PC-9 (cell line): ENCODE data around the gene SLC37A2. TPM values are rescaled to one million over a fixed set of nuclear protein-coding genes. Genes with fewer than 3 reads are reported as not detected.

Source experiments
- BruUV-seq: library from RNA; stranded (reverse); fragments of 400-500 nt; replicated peaks from 2 replicates; lab custom pipeline; 2021; lab: Mats Ljungman, UMichigan
- CTCF ChIA-PET: fragments of 300-600 bp; sonication (Branson Sonifier 250); formaldehyde crosslinking; loops from one replicate; lab custom pipeline; 2022; ENCODE audit warnings: antibody characterized with exemption; lab: Charles Lee
- POLR2A ChIA-PET: fragments of 300-600 bp; sonication (Branson Sonifier 250); formaldehyde crosslinking; loops from one replicate; lab custom pipeline; 2022; ENCODE audit warnings: antibody characterized with exemption; ENCODE audit not compliant: unreplicated experiment; lab: Charles Lee
- DNase-seq, 2 experiments: peaks; one replicate each; pipeline versions ENCODE4 v3.0.0 to v3.0.0-alpha.2; 2015 to 2022; ENCODE audit warnings: mixed read lengths in 1 of 2
- H2AFZ ChIP-seq: fragments of 200-600 bp; sonication (generic); 2 replicates; pipeline ENCODE4 v1.8.1; 2017; ENCODE audit warnings: antibody characterized with exemption
- H3F3A ChIP-seq: fragments of 200-600 bp; sonication (generic); 2 replicates; pipeline ENCODE4 v1.8.1; 2017; ENCODE audit warnings: antibody characterized with exemption, mild to moderate bottlenecking, low read depth; ENCODE audit not compliant: insufficient read depth
- H3K27ac ChIP-seq: fragments of 200-600 bp; sonication (generic); 2 replicates; pipeline ENCODE4 v1.6.1; 2016; ENCODE audit warnings: mixed run types
- H3K27me3 ChIP-seq: fragments of 200-600 bp; sonication (generic); 2 replicates; pipeline ENCODE4 v1.6.1; 2016; ENCODE audit warnings: low read depth, mixed run types; ENCODE audit not compliant: insufficient read depth
- H3K36me3 ChIP-seq: fragments of 200-600 bp; sonication (generic); 2 replicates; pipeline ENCODE4 v1.6.1; 2016; ENCODE audit warnings: low read depth, mixed run types
- H3K4me1 ChIP-seq: fragments of 200-600 bp; sonication (generic); replicated peaks from 2 replicates; pipeline ENCODE4 v1.6.1; 2016; ENCODE audit warnings: mixed run types; ENCODE audit not compliant: insufficient read depth
- H3K4me2 ChIP-seq: fragments of 200-600 bp; sonication (generic); 2 replicates; pipeline ENCODE4 v1.6.1; 2017; ENCODE audit warnings: mixed run types
- H3K4me3 ChIP-seq: fragments of 200-600 bp; sonication (generic); 2 replicates; pipeline ENCODE4 v1.6.1; 2016; ENCODE audit warnings: mixed run types
- H3K79me2 ChIP-seq: fragments of 200-600 bp; sonication (generic); 2 replicates; pipeline ENCODE4 v1.6.1; 2017; ENCODE audit warnings: low read depth, mixed run types
- H3K9me2 ChIP-seq: fragments of 200-600 bp; sonication (generic); 2 replicates; pipeline ENCODE4 v1.8.1; 2017; ENCODE audit warnings: mild to moderate bottlenecking; ENCODE audit not compliant: insufficient read depth
- H3K9me3 ChIP-seq: fragments of 200-600 bp; sonication (generic); 2 replicates; pipeline ENCODE4 v1.8.1; 2016; ENCODE audit warnings: low read depth; ENCODE audit not compliant: insufficient read depth
- H4K20me1 ChIP-seq: fragments of 200-600 bp; sonication (generic); 2 replicates; pipeline ENCODE4 v1.8.1; 2017; ENCODE audit not compliant: insufficient read depth
- EZH2 ChIP-seq: fragments of 200-600 bp; sonication (generic); IDR thresholded peaks from 2 replicates; pipeline ENCODE4 v1.8.0; 2017; ENCODE audit warnings: antibody characterized with exemption, low read depth
- intact Hi-C: fragments of 100-400 bp; cut with micrococcal nuclease; formaldehyde crosslinking; loops from one replicate; pipeline ENCODE4 v1.10.0; 2022; ENCODE audit not compliant: unreplicated experiment
- total RNA-seq: library from RNA; stranded (reverse); gene quantifications from 2 replicates; pipeline ENCODE4 v1.2.3, GENCODE V29; 2021
- TF ChIP-seq, protein P1 (sequence below): fragments of 200-600 bp; sonication (generic); conservative IDR thresholded peaks from 2 replicates; pipeline ENCODE4 v1.6.1; 2017; ENCODE audit warnings: mixed run types, antibody characterized with exemption, mild to moderate bottlenecking, moderate library complexity

SLC37A2 gene
- total RNA-seq, 1 experiment from 2014 or later, result 24.0 TPM

DNA sequence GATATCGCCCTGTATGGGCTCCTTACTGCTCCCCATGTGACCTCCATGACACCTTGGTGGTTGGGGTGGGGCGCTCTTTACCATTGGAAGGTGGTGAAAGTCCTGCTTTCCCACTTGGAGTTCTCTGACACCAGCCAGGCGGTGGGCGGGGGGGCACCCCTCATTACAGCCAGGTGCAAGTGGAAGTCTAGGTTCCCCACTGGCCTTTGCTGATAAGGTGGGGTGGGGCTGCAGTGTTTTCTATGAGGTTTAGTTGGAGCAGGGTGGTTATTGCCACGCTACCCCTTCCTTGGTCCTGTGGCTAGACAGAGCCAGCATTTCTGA, 5.5 kb upstream of the SLC37A2 start:
- Histone ChIP-seq H3K79me2 (no peaks in the 10 kb centered on the region), H3K4me3 (no peak overlapping the region), H3F3A (peaks cover 9% of the 10 kb centered on the region), H3K4me1 (peaks cover 27% of the 10 kb centered on the region), H4K20me1 (no peaks in the 10 kb centered on the region), H3K27ac (no peak overlapping the region), H3K9me2 (no peaks in the 10 kb centered on the region), H2AFZ (no peak overlapping the region), H3K4me2 (no peak overlapping the region), H3K9me3 (no peaks in the 10 kb centered on the region), H3K36me3 (no peaks in the 10 kb centered on the region), H3K27me3 (no peaks in the 10 kb centered on the region)
- intact Hi-C loops, result no loop called here
- ChIA-PET POLR2A (no interaction called here), CTCF (no interaction called here)
- no peak for DNase-seq
- TF ChIP-seq EZH2, result no peak
- BruUV-seq, result no TSS peak

- Histone ChIP-seq H3K27me3 (no peaks in the 10 kb centered on the region), H3F3A (no peaks in the 10 kb centered on the region), H3K9me2 (no peaks in the 10 kb centered on the region), H3K79me2 (peaks cover 24% of the 10 kb centered on the region), H3K4me3 (no peak overlapping the region), H3K9me3 (no peaks in the 10 kb centered on the region), H3K27ac (no peak overlapping the region), H3K36me3 (no peaks in the 10 kb centered on the region), H3K4me1 (peaks cover 14% of the 10 kb centered on the region; the same call in 1 of the 2 replicates), H3K4me2 (no peak overlapping the region), H2AFZ (no peak overlapping the region), H4K20me1 (no peaks in the 10 kb centered on the region)
- intact Hi-C loops, result no loop called here
- TF ChIP-seq, protein P1, sequence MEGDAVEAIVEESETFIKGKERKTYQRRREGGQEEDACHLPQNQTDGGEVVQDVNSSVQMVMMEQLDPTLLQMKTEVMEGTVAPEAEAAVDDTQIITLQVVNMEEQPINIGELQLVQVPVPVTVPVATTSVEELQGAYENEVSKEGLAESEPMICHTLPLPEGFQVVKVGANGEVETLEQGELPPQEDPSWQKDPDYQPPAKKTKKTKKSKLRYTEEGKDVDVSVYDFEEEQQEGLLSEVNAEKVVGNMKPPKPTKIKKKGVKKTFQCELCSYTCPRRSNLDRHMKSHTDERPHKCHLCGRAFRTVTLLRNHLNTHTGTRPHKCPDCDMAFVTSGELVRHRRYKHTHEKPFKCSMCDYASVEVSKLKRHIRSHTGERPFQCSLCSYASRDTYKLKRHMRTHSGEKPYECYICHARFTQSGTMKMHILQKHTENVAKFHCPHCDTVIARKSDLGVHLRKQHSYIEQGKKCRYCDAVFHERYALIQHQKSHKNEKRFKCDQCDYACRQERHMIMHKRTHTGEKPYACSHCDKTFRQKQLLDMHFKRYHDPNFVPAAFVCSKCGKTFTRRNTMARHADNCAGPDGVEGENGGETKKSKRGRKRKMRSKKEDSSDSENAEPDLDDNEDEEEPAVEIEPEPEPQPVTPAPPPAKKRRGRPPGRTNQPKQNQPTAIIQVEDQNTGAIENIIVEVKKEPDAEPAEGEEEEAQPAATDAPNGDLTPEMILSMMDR, result no peak
- no peak for TF ChIP-seq EZH2
- ChIA-PET CTCF (interaction anchor here (0.6 kb wide), 1 partner anchor 62 kb away, joined by 3 read pairs; no protein-coding TSS in a partner anchor), POLR2A (interaction anchor here (0.7 kb wide), 1 partner anchor 50 kb away, joined by 11 read pairs; the partner anchor contains the start of gene TMEM218)
- DNase-seq, result no peak
- no TSS peak for BruUV-seq
Observed at GRCh38 chr11:125061281-125061680, 1.8 kb upstream of the SLC37A2 start.

DNA sequence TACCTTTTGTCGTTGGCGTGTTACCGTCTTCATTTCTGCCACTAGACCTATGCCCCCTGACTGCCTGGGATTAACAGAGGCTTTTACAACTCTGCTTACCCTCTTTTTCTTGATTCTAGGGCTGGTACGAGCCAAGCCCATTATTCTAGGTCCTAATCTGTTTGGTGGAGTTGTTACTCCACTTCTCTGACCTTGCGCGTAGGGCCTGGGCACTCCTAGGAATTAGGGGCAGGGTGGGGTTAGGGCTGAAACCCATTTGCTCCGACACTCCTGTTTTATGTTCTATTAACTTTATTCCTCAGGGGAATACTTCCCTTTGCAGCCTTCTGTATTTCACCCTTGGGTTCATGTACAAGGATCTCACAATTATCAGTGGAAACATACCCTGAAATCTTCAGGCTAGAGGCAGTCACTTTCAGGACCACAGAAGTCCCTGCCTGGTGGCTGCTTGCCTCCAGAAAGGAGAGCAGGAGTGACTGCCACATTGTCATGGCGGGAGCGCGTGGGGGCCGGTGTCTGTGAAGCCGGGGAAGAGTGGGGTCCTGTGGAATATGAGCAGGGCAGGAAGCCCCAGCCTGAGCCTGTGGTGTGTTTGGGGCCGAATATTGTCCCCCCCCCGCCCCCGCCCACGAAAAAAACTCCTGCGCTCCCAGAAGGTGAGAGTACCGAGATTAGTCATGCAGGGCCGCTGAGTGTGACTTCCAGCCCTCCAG, 731 bp upstream of the SLC37A2 start:
- H3K4me2 ChIP-seq, result peak overlapping the region; percentile 89
- DNase-seq, result no peak
- H2AFZ ChIP-seq, result peak overlapping the region; percentile 87
- intact Hi-C loops, result loop anchor here (2.0 kb wide), 2 partner anchors 20 to 62 kb away; no protein-coding TSS in a partner anchor
- CTCF ChIA-PET, result interaction anchor here (0.6 kb wide), 1 partner anchor 173 kb away, joined by 3 read pairs; no protein-coding TSS in a partner anchor
- H3K4me3 ChIP-seq, result peak overlapping the region; percentile 73
- no peaks in the 10 kb centered on the region for H4K20me1 ChIP-seq
- POLR2A ChIA-PET, result no interaction called here
- TSS peak; percentile 79 for BruUV-seq
- TF ChIP-seq, protein P1, result no peak
- TF ChIP-seq EZH2, result no peak
- H3K9me3 ChIP-seq, result no peaks in the 10 kb centered on the region
- peaks cover 10% of the 10 kb centered on the region; the same call in 1 of the 2 replicates for H3K4me1 ChIP-seq
- peaks cover 24% of the 10 kb centered on the region for H3K79me2 ChIP-seq
- H3K27ac ChIP-seq, result peak overlapping the region; percentile 36
- no peaks in the 10 kb centered on the region for H3K36me3 ChIP-seq
- H3F3A ChIP-seq, result no peaks in the 10 kb centered on the region
- H3K9me2 ChIP-seq, result no peaks in the 10 kb centered on the region
- H3K27me3 ChIP-seq, result no peaks in the 10 kb centered on the region
